GM19328 (cell line): ENCODE results near the gene PNN.
"Not testable (repeated sequence)": the region's sequence is repeated elsewhere in the genome, so short reads cannot be mapped to it uniquely, and the experiment has no call there.

Experiments used
- ATAC-seq: cut with Tn5 transposase; IDR thresholded peaks from one replicate; pipeline ENCODE4 v1.9.1; 2021; ENCODE audit warnings: mild to moderate bottlenecking, moderate library complexity; ENCODE audit not compliant: unreplicated experiment

Gene PNN

GRCh38 chr14:39174560-39175444 is at the start of gene PNN:
PNN (plus strand) TSS chr14:39175254; CDS start chr14:39175280, 26 bp downstream.
- peak; percentile 91 for ATAC-seq

GRCh38 chr14:39137835-39138234 is 37.2 kb upstream of the PNN start:
- ATAC-seq: not testable (repeated sequence)

GRCh38 chr14:39138440-39138839 is 36.6 kb upstream of the PNN start:
- ATAC-seq: no peak

- no peak for ATAC-seq
These were observed 34.9 kb upstream of the PNN start for GRCh38 chr14:39140170-39140569.

- not testable (repeated sequence) for ATAC-seq
These were observed 33.4 kb upstream of the PNN start for GRCh38 chr14:39141623-39142022.

- ATAC-seq: not testable (repeated sequence)
These were observed 31.8 kb upstream of the PNN start for GRCh38 chr14:39143226-39143625.

GRCh38 chr14:39145266-39145966 is 29.6 kb upstream of the PNN start:
- no peak for ATAC-seq

GRCh38 chr14:39154594-39155189 is 20.4 kb upstream of the PNN start:
- no peak for ATAC-seq

- no peak for ATAC-seq
These were observed 17.6 kb upstream of the PNN start for GRCh38 chr14:39157491-39157890.

GRCh38 chr14:39158222-39158858 is 16.7 kb upstream of the PNN start:
- no peak for ATAC-seq

GRCh38 chr14:39160494-39160893 is 14.6 kb upstream of the PNN start:
- no peak for ATAC-seq

- not testable (repeated sequence) for ATAC-seq
These were observed 7.2 kb upstream of the PNN start for GRCh38 chr14:39167797-39168320.

GRCh38 chr14:39168591-39168990 is 6.5 kb upstream of the PNN start:
- no peak for ATAC-seq

GRCh38 chr14:39169541-39169900 is 5.5 kb upstream of the PNN start:
- no peak for ATAC-seq

GRCh38 chr14:39173198-39173597 is 1.9 kb upstream of the PNN start:
- ATAC-seq: no peak

- ATAC-seq: peak; percentile 5
These were observed 600 bp downstream of the PNN start for GRCh38 chr14:39175445-39176262.

- no peak for ATAC-seq
These were observed 1.5 kb downstream of the PNN start for GRCh38 chr14:39176263-39177167.

GRCh38 chr14:39177168-39177545 is 2.1 kb downstream of the PNN start:
- ATAC-seq: no peak

GRCh38 chr14:39179042-39179441 is 4.0 kb downstream of the PNN start:
- ATAC-seq: no peak
